HG03064 (cell line): ENCODE measurements around the gene MBD3.

ENCODE experiments used
- ATAC-seq: cut with Tn5 transposase; IDR thresholded peaks from one replicate; pipeline ENCODE4 v1.9.1; 2021; ENCODE audit warnings: low read depth; ENCODE audit not compliant: unreplicated experiment

MBD3 gene

DNA sequence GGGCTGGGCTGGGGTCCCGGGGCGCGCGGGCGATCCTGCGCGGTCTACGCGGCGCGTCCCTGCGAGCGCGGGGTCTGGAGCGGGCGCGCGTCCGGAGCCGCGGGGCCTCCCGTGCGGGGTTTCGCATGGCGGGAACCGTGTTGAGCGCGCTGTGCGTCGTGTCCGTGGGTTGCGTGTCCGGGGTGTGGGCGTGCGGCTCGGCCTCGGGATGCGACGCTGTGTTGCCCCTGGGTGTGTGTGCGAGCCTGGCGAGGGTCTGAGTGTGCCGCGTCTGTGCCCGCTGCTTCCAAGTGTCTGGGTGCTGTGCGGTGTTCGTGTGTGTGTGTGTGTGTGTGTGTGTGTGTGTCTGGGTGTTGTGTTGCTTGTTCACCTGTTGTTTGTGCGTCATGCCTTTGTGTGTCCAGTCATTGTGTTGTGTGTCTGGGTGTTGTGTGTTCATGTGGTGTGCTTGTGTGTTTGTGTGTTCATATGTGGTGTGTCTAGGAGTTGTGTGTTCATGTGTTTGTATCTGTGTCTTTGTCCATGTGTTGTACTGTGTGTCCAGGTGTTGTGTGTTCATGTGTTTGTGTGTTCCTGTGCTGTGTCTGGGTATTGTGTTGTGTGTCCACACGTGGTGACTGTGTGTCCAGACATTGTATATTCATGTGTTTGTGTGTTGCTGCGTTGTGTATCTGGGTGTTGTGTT, 68.2 kb downstream of the MBD3 start:
- ATAC-seq: no peak
